Keratinocyte (primary cell): ENCODE measurements around the gene CCDC7. TPM values are rescaled to one million over a fixed set of nuclear protein-coding genes. Genes with fewer than 3 reads are reported as not detected.

Experiments used
- DNase-seq: peaks from one replicate; pipeline ENCODE4 v3.0.0-alpha.2; 2011; ENCODE audit warnings: low read depth, missing footprints, low spot score
- FAIRE-seq: peaks from 2 replicates; lab custom pipeline; 2011; peaks lifted over from hg19 to GRCh38; lab: Jason Lieb, UNC
- H2AFZ ChIP-seq: 2 replicates; pipeline ENCODE4 v1.6.0; 2012; ENCODE audit warnings: low read length, control low read depth, inconsistent platforms; ENCODE audit not compliant: control insufficient read depth
- H3K27ac ChIP-seq: 2 replicates; pipeline ENCODE4 v1.5.1; 2011; ENCODE audit warnings: low read length; ENCODE audit not compliant: control insufficient read depth, insufficient read depth
- H3K27me3 ChIP-seq: 3 replicates; pipeline ENCODE4 v1.6.0; 2011; ENCODE audit warnings: low read length; ENCODE audit not compliant: control insufficient read depth, insufficient read depth; ENCODE audit errors: extremely low read depth
- H3K36me3 ChIP-seq, 2 experiments: 2 replicates in 1 of 2; 3 replicates in 1 of 2; pipeline ENCODE4 v1.5.1; 2011; ENCODE audit warnings: low read length in 2 of 2, mild to moderate bottlenecking in 1 of 2; ENCODE audit not compliant: control insufficient read depth in 2 of 2, insufficient read depth in 2 of 2; ENCODE audit errors: extremely low read depth in 1 of 2
- H3K4me1 ChIP-seq: 3 replicates; pipeline ENCODE4 v1.5.1; 2011; ENCODE audit warnings: low read length; ENCODE audit not compliant: control insufficient read depth, insufficient read depth; ENCODE audit errors: extremely low read depth
- H3K4me2 ChIP-seq: 3 replicates; pipeline ENCODE4 v1.6.0; 2011; ENCODE audit warnings: low read depth, low read length; ENCODE audit not compliant: control insufficient read depth, insufficient read depth; ENCODE audit errors: extremely low read depth
- H3K4me3 ChIP-seq, 3 experiments: fragments of 200-600 bp in 1 of 3; sonication (generic) in 1 of 3; 2 replicates in 2 of 3; 3 replicates in 1 of 3; pipeline ENCODE4 v1.5.1; 2011 to 2016; ENCODE audit warnings: low read length in 3 of 3, mild to moderate bottlenecking in 3 of 3, control low read depth in 2 of 3, inconsistent platforms in 1 of 3, low read depth in 1 of 3, mixed read lengths in 1 of 3, mixed run types in 1 of 3, moderate library complexity in 1 of 3; ENCODE audit not compliant: control insufficient read depth in 2 of 3, insufficient read depth in 2 of 3; ENCODE audit errors: extremely low read depth in 1 of 3
- H3K79me2 ChIP-seq: 2 replicates; pipeline ENCODE4 v1.6.0; 2012; ENCODE audit warnings: low read length; ENCODE audit not compliant: control insufficient read depth, insufficient read depth
- H3K9ac ChIP-seq: 3 replicates; pipeline ENCODE4 v1.6.0; 2011; ENCODE audit warnings: low read length; ENCODE audit not compliant: control insufficient read depth, insufficient read depth; ENCODE audit errors: extremely low read depth
- H3K9me1 ChIP-seq: 3 replicates; pipeline ENCODE4 v1.6.0; 2011; ENCODE audit warnings: low read length; ENCODE audit not compliant: control insufficient read depth, insufficient read depth; ENCODE audit errors: extremely low read depth
- H3K9me3 ChIP-seq: 2 replicates; pipeline ENCODE4 v1.5.1; 2012; ENCODE audit warnings: low read depth, low read length; ENCODE audit not compliant: control insufficient read depth
- H4K20me1 ChIP-seq: 3 replicates; pipeline ENCODE4 v1.6.0; 2011; ENCODE audit warnings: low read length; ENCODE audit not compliant: control insufficient read depth, insufficient read depth; ENCODE audit errors: extremely low read depth
- CTCF ChIP-seq, 3 experiments: IDR thresholded peaks in 1 of 3; conservative IDR thresholded peaks in 1 of 3; optimal IDR thresholded peaks in 1 of 3; 2 replicates in 2 of 3; 3 replicates in 1 of 3; pipeline versions ENCODE3 to v1.5.1; 2011; ENCODE audit warnings: low read length in 3 of 3, mild to moderate bottlenecking in 3 of 3, moderate library complexity in 2 of 3, control low read depth in 1 of 3, inconsistent platforms in 1 of 3; ENCODE audit not compliant: insufficient read depth in 2 of 3; ENCODE audit errors: extremely low read depth in 1 of 3
- EZH2 ChIP-seq: IDR thresholded peaks from one replicate; pipeline ENCODE4 v1.6.1; 2012; ENCODE audit warnings: inconsistent platforms, mild to moderate bottlenecking, low read length, moderate library complexity
- dilution Hi-C: fragments of 300-500 bp; cut with MboI; formaldehyde crosslinking; loops from one replicate; pipeline ENCODE4 v1.7.0; 2020; ENCODE audit warnings: low sequenced_read_pairs; ENCODE audit not compliant: extremely low pct_ligation_motif_present
- polyA plus RNA-seq, 5 experiments: library from polyadenylated mRNA; depleted of rRNA in 3 of 5; stranded (reverse) in 3 of 5; stranded (forward) in 1 of 5; unstranded in 1 of 5; fragments of >200 nt; gene quantifications; 1 replicate in 1 of 5; 2 replicates in 3 of 5; 3 replicates in 1 of 5; pipeline versions ENCODE4 v1.2.1 to v1.2.3, GENCODE V29; 2011 to 2012; ENCODE audit warnings: missing spikeins in 2 of 5, low read depth in 1 of 5, low replicate concordance in 1 of 5

Gene CCDC7
- polyA plus RNA-seq, 1 donor (not counting 4 experiments of a cell fraction or from before 2014, with no cell fraction given) = 1.1 TPM

GRCh38 chr10:32426186-32426585, 19.8 kb upstream of the CCDC7 start:
- TF ChIP-seq EZH2 = no peak
- no peak for TF ChIP-seq CTCF (optimal IDR thresholded peaks at IDR 0.05 in 1 of 3, IDR thresholded peaks at IDR 0.05 in 1 of 3, conservative IDR thresholded peaks at IDR 0.05 in 1 of 3; ENCODE audit: extremely low read depth in 1 of 3, insufficient read depth in 2 of 3, low read length in 3 of 3)
- Histone ChIP-seq H2AFZ (no peak overlapping the region), H3K4me2 (no peak overlapping the region), H3K4me1 (no peaks in the 10 kb centered on the region), H3K36me3 (no peaks in the 10 kb centered on the region), H3K79me2 (no peaks in the 10 kb centered on the region), H3K9ac (no peak overlapping the region), H3K9me3 (no peaks in the 10 kb centered on the region), H4K20me1 (no peaks in the 10 kb centered on the region), H3K27ac (no peak overlapping the region), H3K9me1 (no peaks in the 10 kb centered on the region), H3K4me3 (no peak overlapping the region), H3K27me3 (no peaks in the 10 kb centered on the region)
- FAIRE-seq (no peak), DNase-seq (no peak)
- dilution Hi-C loops = no loop called here

GRCh38 chr10:32433542-32433941, 12.4 kb upstream of the CCDC7 start:
- no peak overlapping the region for H2AFZ ChIP-seq
- TF ChIP-seq CTCF (optimal IDR thresholded peaks at IDR 0.05 in 1 of 3, IDR thresholded peaks at IDR 0.05 in 1 of 3, conservative IDR thresholded peaks at IDR 0.05 in 1 of 3; ENCODE audit: extremely low read depth in 1 of 3, insufficient read depth in 2 of 3, low read length in 3 of 3) (no peak), EZH2 (no peak)
- no peaks in the 10 kb centered on the region for H3K36me3 ChIP-seq
- no peak overlapping the region for H3K27ac ChIP-seq
- H3K9me1 ChIP-seq = no peaks in the 10 kb centered on the region
- H3K9ac ChIP-seq = no peak overlapping the region
- DNase-seq (no peak), FAIRE-seq (no peak)
- no peaks in the 10 kb centered on the region for H3K79me2 ChIP-seq
- no peaks in the 10 kb centered on the region for H4K20me1 ChIP-seq
- H3K27me3 ChIP-seq = peaks cover 3% of the 10 kb centered on the region
- no peaks in the 10 kb centered on the region for H3K9me3 ChIP-seq
- H3K4me1 ChIP-seq = peaks cover 5% of the 10 kb centered on the region
- H3K4me2 ChIP-seq = no peak overlapping the region
- no peak overlapping the region for H3K4me3 ChIP-seq
- dilution Hi-C loops = no loop called here
